ENCODE measurements around the gene ATP9A.

DNA sequence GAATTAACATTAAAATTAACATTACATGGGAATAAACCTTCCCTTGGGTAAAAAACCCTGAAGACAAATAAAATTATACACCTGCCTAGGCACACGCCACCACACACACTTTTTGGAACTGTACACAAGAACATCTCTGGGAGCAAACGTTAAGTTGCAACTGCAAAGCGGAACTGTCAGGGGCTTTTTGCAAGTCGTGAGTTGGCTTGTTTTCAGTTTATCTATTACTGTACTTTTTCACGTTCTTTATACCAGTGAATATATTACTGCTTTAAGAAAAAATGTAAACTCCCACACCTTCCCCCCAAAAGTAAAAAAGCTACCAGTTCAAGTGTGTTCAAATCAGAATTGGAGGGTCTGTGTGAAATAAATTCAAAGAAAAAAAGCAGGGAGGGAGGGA, 160.1 kb downstream of the ATP9A start:
- no peak for TF ChIP-seq CTCF (conservative IDR thresholded peaks at IDR 0.05; ENCODE audit: low read depth, low read length)
- no peak for TF ChIP-seq RAD21 (IDR thresholded peaks at IDR 0.05; ENCODE audit: low read length)
- no peak for TF ChIP-seq POLR2A (IDR thresholded peaks at IDR 0.05; ENCODE audit: low read depth, low read length)
- TF ChIP-seq FOS (IDR thresholded peaks at IDR 0.05; ENCODE audit: low read depth, low read length) = no peak
- TF ChIP-seq MAZ (IDR thresholded peaks at IDR 0.05; ENCODE audit: borderline replicate concordance, low read depth, low read length) = no peak
- no peak for TF ChIP-seq CHD1 (IDR thresholded peaks at IDR 0.05; ENCODE audit: low read depth, low read length)
- no peak for TF ChIP-seq RFX5 (IDR thresholded peaks at IDR 0.05; ENCODE audit: low read depth, low read length)
- TF ChIP-seq SMC3 (IDR thresholded peaks at IDR 0.05; ENCODE audit: low read depth, low read length) = no peak
